H9 (cell line): Measurements from ENCODE around the gene ENPP5. TPM values are rescaled to one million over a fixed set of nuclear protein-coding genes. Genes with fewer than 3 reads are reported as not detected.

ENCODE experiments used
- DNase-seq: peaks from one replicate; pipeline ENCODE4 v3.0.0-alpha.2; 2017
- H2AFZ ChIP-seq: one replicate; pipeline ENCODE4 v1.6.1; 2013; ENCODE audit warnings: mild to moderate bottlenecking, low read length, control low read depth, moderate library complexity
- H2AK5ac ChIP-seq: 2 replicates; pipeline ENCODE4 v1.6.1; 2013; ENCODE audit warnings: low read length, control low read depth, mixed read lengths; ENCODE audit not compliant: insufficient read length
- H2BK120ac ChIP-seq: one replicate; pipeline ENCODE4 v1.6.1; 2013; ENCODE audit warnings: low read depth, mild to moderate bottlenecking, low read length, control low read depth, inconsistent platforms; ENCODE audit not compliant: poor library complexity, severe bottlenecking
- H2BK12ac ChIP-seq: 2 replicates; pipeline ENCODE4 v1.6.1; 2013; ENCODE audit warnings: low read length, control low read depth, mixed read lengths, low read depth; ENCODE audit not compliant: insufficient read length
- H2BK15ac ChIP-seq: 2 replicates; pipeline ENCODE4 v1.6.1; 2013; ENCODE audit warnings: low read depth, low read length, control low read depth
- H2BK20ac ChIP-seq: one replicate; pipeline ENCODE4 v1.6.1; 2013; ENCODE audit warnings: low read depth, mild to moderate bottlenecking, low read length, control low read depth, inconsistent platforms; ENCODE audit not compliant: poor library complexity, severe bottlenecking
- H2BK5ac ChIP-seq: 2 replicates; pipeline ENCODE4 v1.6.1; 2013; ENCODE audit warnings: low read length, control low read depth, mixed read lengths; ENCODE audit not compliant: insufficient read length
- H3K14ac ChIP-seq: 2 replicates; pipeline ENCODE4 v1.6.1; 2013; ENCODE audit warnings: low read length, control low read depth; ENCODE audit not compliant: insufficient read depth
- H3K18ac ChIP-seq: 2 replicates; pipeline ENCODE4 v1.6.1; 2013; ENCODE audit warnings: low read depth, mild to moderate bottlenecking, mixed read lengths, low read length, control low read depth; ENCODE audit not compliant: insufficient read length
- H3K23ac ChIP-seq: 2 replicates; pipeline ENCODE4 v1.6.1; 2013; ENCODE audit warnings: low read length, control low read depth, mixed read lengths, low read depth; ENCODE audit not compliant: insufficient read length
- H3K23me2 ChIP-seq: 2 replicates; pipeline ENCODE4 v1.6.1; 2013; ENCODE audit warnings: low read depth, mild to moderate bottlenecking, mixed read lengths, low read length, control low read depth; ENCODE audit not compliant: insufficient read length, poor library complexity, severe bottlenecking
- H3K27ac ChIP-seq: 2 replicates; pipeline ENCODE4 v1.5.1; 2013; ENCODE audit warnings: low read length, control low read depth, mixed read lengths, low read depth; ENCODE audit not compliant: insufficient read length
- H3K27me3 ChIP-seq: 2 replicates; pipeline ENCODE4 v1.6.1; 2013; ENCODE audit warnings: low read length, control low read depth, inconsistent platforms; ENCODE audit not compliant: insufficient read depth
- H3K4ac ChIP-seq: 2 replicates; pipeline ENCODE4 v1.6.1; 2013; ENCODE audit warnings: low read depth, mild to moderate bottlenecking, control low read depth, inconsistent platforms, low read length, moderate library complexity
- H3K4me1 ChIP-seq: 2 replicates; pipeline ENCODE4 v1.6.1; 2013; ENCODE audit warnings: low read length, control low read depth, inconsistent platforms; ENCODE audit not compliant: insufficient read depth
- H3K4me2 ChIP-seq: 2 replicates; pipeline ENCODE4 v1.6.1; 2013; ENCODE audit warnings: low read length, control low read depth, mixed read lengths; ENCODE audit not compliant: insufficient read length, insufficient read depth
- H3K56ac ChIP-seq: 2 replicates; pipeline ENCODE4 v1.6.1; 2013; ENCODE audit warnings: low read depth, mild to moderate bottlenecking, mixed read lengths, low read length, control low read depth; ENCODE audit not compliant: insufficient read length
- H3K79me1 ChIP-seq: 2 replicates; pipeline ENCODE4 v1.6.1; 2013; ENCODE audit warnings: low read depth, mild to moderate bottlenecking, moderate library complexity, low read length, control low read depth, inconsistent platforms; ENCODE audit not compliant: insufficient read depth, poor library complexity, severe bottlenecking
- H3K79me2 ChIP-seq: 2 replicates; pipeline ENCODE4 v1.6.1; 2013; ENCODE audit warnings: low read length, control low read depth, inconsistent platforms; ENCODE audit not compliant: insufficient read depth
- H3K9ac ChIP-seq: 2 replicates; pipeline ENCODE4 v1.6.1; 2013; ENCODE audit warnings: low read length, control low read depth, mixed read lengths; ENCODE audit not compliant: insufficient read length; ENCODE audit errors: extremely low read depth
- H3K9me3 ChIP-seq: one replicate; pipeline ENCODE4 v1.6.1; 2013; ENCODE audit warnings: low read depth, low read length, inconsistent platforms; ENCODE audit not compliant: control insufficient read depth
- H3T11ph ChIP-seq: one replicate; pipeline ENCODE4 v1.6.1; 2013; ENCODE audit warnings: mild to moderate bottlenecking, low read length, control low read depth, inconsistent platforms
- H4K20me1 ChIP-seq: one replicate; pipeline ENCODE4 v1.6.1; 2013; ENCODE audit not compliant: control insufficient read depth, insufficient read length, insufficient read depth
- H4K5ac ChIP-seq: 2 replicates; pipeline ENCODE4 v1.6.1; 2013; ENCODE audit warnings: low read depth, mild to moderate bottlenecking, mixed read lengths, low read length, control low read depth; ENCODE audit not compliant: insufficient read length
- H4K8ac ChIP-seq: replicated peaks from 2 replicates; pipeline ENCODE4 v1.6.1; 2013; ENCODE audit warnings: low read length, control low read depth, mixed read lengths, low read depth; ENCODE audit not compliant: insufficient read length
- H4K91ac ChIP-seq: 2 replicates; pipeline ENCODE4 v1.6.1; 2013; ENCODE audit warnings: low read depth, mild to moderate bottlenecking, moderate library complexity, mixed read lengths, low read length, control low read depth; ENCODE audit not compliant: insufficient read length
- H3K27ac Mint-ChIP-seq, 3 experiments: 2 replicates in 2 of 3; 3 replicates in 1 of 3; pipeline ENCODE4 v1.8.0; 2020 to 2021; ENCODE audit warnings: mixed read lengths in 3 of 3, mild to moderate bottlenecking in 1 of 3, moderate library complexity in 1 of 3
- H3K27me3 Mint-ChIP-seq: 2 replicates; pipeline ENCODE4 v1.8.0; 2021; ENCODE audit warnings: low read depth, mild to moderate bottlenecking, moderate library complexity, mixed read lengths
- H3K36me3 Mint-ChIP-seq, 3 experiments: 2 replicates in 2 of 3; 3 replicates in 1 of 3; pipeline ENCODE4 v1.8.0; 2020 to 2021; ENCODE audit warnings: low read depth in 3 of 3, mixed read lengths in 3 of 3; ENCODE audit not compliant: insufficient read depth in 1 of 3
- H3K4me1 Mint-ChIP-seq, 2 experiments: 2 replicates each; pipeline ENCODE4 v1.8.0; 2020; ENCODE audit warnings: mixed read lengths in 2 of 2
- H3K4me3 Mint-ChIP-seq, 2 experiments: 2 replicates in 1 of 2; 3 replicates in 1 of 2; pipeline ENCODE4 v1.8.0; 2020 to 2021; ENCODE audit warnings: mild to moderate bottlenecking in 2 of 2, mixed read lengths in 2 of 2, moderate library complexity in 1 of 2
- H3K9me3 Mint-ChIP-seq, 2 experiments: 2 replicates in 1 of 2; 3 replicates in 1 of 2; pipeline ENCODE4 v1.8.0; 2020; ENCODE audit warnings: mild to moderate bottlenecking in 2 of 2, mixed read lengths in 2 of 2, moderate library complexity in 1 of 2
- WGBS: extraction: QIAGEN DNeasy Blood & Tissue Kit; methylation state at CpG from one replicate; pipeline ENCODE4 v1.1.7; 2013; ENCODE audit warnings: missing lambda C conversion rate, low lambda C conversion rate, mixed read lengths; ENCODE audit not compliant: insufficient read length; ENCODE audit errors: extremely low coverage; 5-methylcytosine and 5-hydroxymethylcytosine counted together
- total RNA-seq: library from RNA; stranded (reverse); gene quantifications from 2 replicates; pipeline ENCODE4 v1.2.1, GENCODE V29; 2021
- TF ChIP-seq, protein P1 (sequence below): fragments of 200-600 bp; sonication (generic); conservative IDR thresholded peaks from 3 replicates; pipeline ENCODE4 v1.8.0; 2021; ENCODE audit warnings: antibody characterized with exemption, mild to moderate bottlenecking

The ENPP5 gene
- total RNA-seq, 1 experiment from 2014 or later, result 4.6 TPM

GRCh38 chr6:46186583-46186982 is 15.8 kb upstream of the ENPP5 start:
- no peaks in the 10 kb centered on the region for H3K4me1 ChIP-seq
- Mint-ChIP-seq H3K27ac (no peak overlapping the region), H3K4me3 (no peak overlapping the region), H3K4me1 (no peaks in the 10 kb centered on the region), H3K27me3 (peaks cover 4% of the 10 kb centered on the region), H3K36me3 (no peaks in the 10 kb centered on the region), H3K9me3 (no peaks in the 10 kb centered on the region)
- H3K4me2 ChIP-seq, result no peak overlapping the region
- DNase-seq, result no peak
- no peak overlapping the region for H2AK5ac ChIP-seq
- H3K9me3 ChIP-seq, result no peaks in the 10 kb centered on the region
- no peak overlapping the region for H3T11ph ChIP-seq
- H3K27ac ChIP-seq, result no peak overlapping the region
- H2BK120ac ChIP-seq, result no peak overlapping the region
- H3K4ac ChIP-seq, result no peak overlapping the region
- H4K91ac ChIP-seq, result no peak overlapping the region
- no peaks in the 10 kb centered on the region for H4K20me1 ChIP-seq
- no peak overlapping the region for H4K8ac ChIP-seq
- H2BK15ac ChIP-seq, result no peak overlapping the region
- TF ChIP-seq, protein P1, sequence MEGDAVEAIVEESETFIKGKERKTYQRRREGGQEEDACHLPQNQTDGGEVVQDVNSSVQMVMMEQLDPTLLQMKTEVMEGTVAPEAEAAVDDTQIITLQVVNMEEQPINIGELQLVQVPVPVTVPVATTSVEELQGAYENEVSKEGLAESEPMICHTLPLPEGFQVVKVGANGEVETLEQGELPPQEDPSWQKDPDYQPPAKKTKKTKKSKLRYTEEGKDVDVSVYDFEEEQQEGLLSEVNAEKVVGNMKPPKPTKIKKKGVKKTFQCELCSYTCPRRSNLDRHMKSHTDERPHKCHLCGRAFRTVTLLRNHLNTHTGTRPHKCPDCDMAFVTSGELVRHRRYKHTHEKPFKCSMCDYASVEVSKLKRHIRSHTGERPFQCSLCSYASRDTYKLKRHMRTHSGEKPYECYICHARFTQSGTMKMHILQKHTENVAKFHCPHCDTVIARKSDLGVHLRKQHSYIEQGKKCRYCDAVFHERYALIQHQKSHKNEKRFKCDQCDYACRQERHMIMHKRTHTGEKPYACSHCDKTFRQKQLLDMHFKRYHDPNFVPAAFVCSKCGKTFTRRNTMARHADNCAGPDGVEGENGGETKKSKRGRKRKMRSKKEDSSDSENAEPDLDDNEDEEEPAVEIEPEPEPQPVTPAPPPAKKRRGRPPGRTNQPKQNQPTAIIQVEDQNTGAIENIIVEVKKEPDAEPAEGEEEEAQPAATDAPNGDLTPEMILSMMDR, result no peak
- no peak overlapping the region for H2BK12ac ChIP-seq
- H2AFZ ChIP-seq, result no peak overlapping the region
- H3K14ac ChIP-seq, result no peak overlapping the region
- no peak overlapping the region for H3K9ac ChIP-seq
- no peak overlapping the region for H3K23ac ChIP-seq
- no peak overlapping the region for H2BK5ac ChIP-seq
- no peaks in the 10 kb centered on the region for H3K23me2 ChIP-seq
- H3K79me1 ChIP-seq, result no peaks in the 10 kb centered on the region
- WGBS, result no CpG with 5 or more reads among the region's 1 CpG
- no peak overlapping the region for H2BK20ac ChIP-seq
- H3K18ac ChIP-seq, result no peak overlapping the region
- H3K56ac ChIP-seq, result no peak overlapping the region
- H4K5ac ChIP-seq, result no peak overlapping the region
- no peaks in the 10 kb centered on the region for H3K27me3 ChIP-seq
- no peaks in the 10 kb centered on the region for H3K79me2 ChIP-seq
